NCI-H446 treated with DMSO at 0.1 percent for 48 hours (cell line): ENCODE results near the gene GM2A.
"Not testable (repeated sequence)": the region's sequence is repeated elsewhere in the genome, so short reads cannot be mapped to it uniquely, and the experiment has no call there.

Source experiments
- DNase-seq: peaks from one replicate; lab custom pipeline; 2025; lab: John Stamatoyannopoulos, UW

Gene GM2A

DNA sequence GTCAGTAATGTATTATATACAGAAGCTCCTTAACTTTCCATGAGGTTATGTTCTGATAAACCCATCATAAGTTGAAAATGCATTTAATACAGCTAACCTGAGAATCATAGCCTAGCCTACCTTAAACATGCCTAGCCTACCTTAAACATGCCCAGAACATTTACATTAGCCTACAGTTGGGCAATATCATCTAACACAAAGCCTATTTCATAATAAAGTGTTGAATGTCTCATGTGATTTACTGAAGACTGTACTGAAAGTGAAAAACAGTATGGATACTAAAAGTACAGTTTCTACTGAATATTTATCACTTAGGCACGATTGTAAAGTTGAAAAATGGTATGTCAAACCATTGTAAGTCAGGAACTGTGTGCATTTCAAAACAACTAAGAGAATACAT is 1.6 kb downstream of the GM2A start:
- DNase-seq = no peak

DNA sequence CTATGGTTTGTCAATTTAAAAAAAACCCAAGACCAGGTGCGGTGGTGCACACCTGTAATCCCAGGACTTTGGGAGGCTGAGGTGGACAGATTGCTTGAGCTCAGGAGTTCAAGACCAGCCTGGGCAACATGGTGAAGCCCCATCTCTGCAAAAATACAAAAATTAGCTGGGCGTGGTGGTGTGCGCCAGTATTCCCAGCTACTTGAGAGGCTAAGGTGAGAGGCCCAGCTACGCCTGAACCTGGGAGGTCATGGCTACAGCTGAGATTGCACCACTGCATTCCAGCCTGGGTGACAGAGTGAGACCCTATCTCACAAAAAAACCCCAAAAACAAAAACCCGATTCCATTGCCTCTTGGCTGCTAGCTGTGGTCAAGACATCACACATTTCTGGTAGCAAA is 2.0 kb downstream of the GM2A start:
- not testable (repeated sequence) for DNase-seq

DNA sequence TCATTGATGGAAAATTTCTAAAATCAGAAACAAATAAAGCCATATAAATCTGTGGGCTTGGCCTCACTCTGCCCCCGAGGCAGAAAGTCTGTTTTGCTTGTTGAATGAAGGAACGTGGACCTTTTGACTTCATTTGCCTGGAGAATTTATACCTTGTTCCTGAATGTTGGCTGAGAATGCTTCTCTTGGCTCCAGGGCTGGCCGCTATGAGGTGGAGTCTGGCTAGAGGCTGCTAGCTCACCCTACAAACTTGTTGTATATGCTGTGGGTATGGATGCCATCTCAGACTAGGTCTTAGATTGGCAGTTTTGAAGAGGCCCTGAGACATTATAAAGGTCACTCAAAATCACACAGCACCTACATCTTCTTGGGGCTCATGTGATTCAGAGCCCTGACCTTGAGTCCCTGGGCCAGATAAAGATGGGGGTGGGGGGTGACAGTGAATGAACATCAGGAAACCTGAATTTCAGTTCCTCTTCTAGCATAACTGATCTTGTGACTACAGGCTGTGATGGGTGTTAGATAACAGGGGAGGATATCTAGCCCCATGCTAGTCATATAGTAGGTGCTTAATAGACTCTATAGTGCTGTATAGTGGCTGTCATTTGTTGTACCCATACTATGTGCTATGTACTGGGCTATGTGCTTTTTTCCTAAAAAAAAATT is 2.8 kb downstream of the GM2A start:
- DNase-seq = no peak

DNA sequence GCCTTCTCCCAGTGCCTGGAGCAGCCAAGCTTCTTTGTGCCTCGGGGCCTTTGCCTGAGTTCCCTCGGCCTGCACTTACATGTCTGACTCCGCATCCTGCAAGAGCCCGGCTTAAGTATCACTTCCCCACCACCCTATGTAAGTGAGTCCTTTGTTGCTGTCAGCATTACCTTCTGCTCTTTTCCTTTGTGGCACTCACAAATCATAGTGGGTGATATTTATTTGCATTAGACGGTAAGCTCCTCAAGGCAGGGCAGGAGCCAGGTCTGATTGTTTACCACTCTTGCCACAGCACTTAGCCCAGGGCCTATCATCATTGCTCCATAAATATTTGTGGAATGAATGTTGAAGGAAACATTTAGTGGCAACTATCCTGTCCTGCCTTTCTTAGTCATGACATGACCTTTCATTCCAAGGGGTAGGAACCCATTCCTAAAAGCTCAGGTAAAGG is 4.8 kb downstream of the GM2A start:
- no peak for DNase-seq

DNA sequence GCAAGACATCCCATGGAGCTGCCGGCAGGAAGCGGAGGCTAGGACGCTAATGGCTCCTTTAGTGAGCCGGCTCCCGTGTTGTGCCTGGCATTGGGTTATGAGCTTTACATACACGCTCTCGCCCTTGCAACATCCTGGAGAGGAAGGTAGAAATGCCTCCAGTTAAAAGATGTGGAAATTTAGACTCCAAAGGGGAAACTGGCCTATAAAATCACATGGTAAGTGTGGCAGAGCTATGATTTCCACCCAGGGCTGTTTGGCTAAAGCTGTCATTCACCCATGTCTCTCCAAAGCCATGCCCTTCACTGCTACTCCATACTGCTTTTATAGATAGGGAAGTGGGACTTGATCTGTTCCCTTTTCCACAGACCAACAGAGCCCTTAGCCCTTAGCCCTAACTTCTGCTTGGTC is 5.2 kb downstream of the GM2A start:
- DNase-seq = no peak

DNA sequence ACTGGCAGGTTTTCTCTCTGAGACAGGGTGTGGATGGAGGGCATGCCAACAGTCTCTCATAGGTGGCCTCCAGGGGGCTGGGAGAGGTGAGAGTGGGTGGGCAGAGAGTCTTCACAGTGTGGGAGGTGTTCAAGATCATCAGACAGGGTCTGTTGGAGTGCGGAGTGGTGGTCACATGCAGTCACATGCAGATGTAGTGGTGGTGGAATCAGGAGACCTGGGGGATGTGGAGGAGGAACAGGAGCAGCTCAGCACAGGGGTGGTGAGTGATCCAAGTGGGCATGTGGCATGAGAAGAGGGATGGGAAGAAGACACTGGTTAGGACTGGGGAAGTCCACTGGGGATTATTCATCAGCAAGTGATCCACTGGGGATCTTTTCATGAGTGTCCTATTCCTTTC is 5.8 kb downstream of the GM2A start:
- no peak for DNase-seq

DNA sequence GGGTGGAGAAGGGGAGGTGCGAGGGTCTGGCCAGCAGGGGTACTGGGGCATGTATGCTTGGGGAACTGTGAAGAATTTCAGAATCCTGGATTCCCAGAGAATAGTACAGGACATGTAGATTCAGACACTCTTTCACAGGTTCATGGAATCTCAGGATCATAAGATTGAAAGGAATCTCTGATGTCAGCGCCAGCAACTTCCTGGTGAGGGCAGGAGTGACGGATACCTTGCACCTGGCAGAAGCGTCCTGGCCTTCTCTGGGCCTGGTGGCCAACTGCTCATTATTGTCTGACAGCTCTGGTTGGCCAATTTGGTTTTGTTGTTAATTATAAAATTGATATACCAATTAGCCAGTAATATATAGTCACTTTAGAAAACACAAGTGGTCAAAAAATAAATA is 6.9 kb downstream of the GM2A start:
- DNase-seq = no peak

DNA sequence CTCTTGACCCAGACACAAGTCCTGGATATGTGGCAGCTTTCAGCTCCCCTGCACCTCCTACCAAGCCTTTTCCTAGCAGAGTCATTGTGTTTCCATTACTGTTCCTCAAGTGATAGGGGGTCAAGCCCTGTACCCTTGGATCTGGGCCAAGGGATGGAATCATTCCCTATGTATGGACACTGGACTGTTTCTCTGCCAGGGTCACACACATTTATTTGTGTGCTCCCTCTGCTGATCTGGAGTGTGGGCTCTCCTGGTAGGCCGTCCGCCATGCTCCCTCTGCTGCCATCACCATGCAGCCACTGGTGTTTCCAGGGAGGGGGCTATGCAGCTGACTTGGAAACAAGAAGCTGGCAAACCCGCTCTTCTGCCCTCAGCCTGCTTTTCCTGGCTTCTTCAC is 9.5 kb downstream of the GM2A start:
- no peak for DNase-seq

DNA sequence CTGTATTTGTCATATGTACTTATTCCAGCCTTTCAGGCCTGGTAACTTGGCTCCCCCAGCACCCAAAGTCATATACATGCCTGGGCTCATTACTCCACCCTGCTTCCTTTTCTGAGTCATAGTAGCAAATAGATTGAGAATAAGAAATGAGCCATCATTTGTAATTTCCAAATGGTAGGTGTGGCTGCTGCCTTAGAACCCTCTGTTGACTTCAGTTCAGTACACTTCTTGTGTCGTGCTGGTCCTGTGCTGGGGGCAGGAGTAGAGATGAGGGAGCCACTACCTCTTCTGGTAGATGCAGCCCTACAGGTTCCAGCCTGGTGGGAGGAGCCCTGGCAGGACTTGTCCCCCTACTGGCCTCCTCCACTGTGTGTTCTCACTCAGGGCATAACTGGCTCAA is 11.1 kb downstream of the GM2A start:
- no peak for DNase-seq

DNA sequence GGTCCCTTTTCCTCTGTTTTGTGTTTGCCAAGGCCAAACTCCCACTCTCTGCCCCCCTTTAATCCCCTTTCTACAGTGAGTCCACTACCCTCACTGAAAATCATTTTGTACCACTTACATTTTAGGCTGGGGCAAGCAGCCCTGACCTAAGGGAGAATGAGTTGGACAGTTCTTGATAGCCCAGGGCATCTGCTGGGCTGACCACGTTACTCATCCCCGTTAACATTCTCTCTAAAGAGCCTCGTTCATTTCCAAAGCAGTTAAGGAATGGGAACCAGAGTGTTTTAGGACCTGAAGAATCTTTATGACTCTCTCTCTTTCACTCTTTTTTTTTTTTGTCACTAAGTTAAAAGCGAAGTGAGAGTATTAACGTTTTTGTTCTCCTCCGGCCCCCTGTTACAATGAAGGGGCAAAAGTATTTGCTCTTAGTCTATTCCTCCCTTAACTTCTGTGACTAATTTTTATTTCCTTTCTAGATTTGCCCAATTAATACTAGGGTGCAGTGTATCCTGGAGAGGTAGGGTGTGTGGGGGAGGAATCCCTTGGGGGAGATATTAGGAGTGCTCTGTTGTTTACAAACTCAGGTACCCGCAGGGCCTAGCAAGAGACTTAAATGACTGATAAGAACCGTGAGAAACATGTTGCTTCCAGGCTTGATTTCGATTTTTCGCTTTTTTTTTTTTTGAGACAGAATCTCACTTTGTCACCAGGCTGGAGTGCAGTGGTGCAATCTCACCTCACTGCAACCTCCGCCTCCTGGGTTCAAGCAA is 14.7 kb downstream of the GM2A start:
- no peak for DNase-seq

DNA sequence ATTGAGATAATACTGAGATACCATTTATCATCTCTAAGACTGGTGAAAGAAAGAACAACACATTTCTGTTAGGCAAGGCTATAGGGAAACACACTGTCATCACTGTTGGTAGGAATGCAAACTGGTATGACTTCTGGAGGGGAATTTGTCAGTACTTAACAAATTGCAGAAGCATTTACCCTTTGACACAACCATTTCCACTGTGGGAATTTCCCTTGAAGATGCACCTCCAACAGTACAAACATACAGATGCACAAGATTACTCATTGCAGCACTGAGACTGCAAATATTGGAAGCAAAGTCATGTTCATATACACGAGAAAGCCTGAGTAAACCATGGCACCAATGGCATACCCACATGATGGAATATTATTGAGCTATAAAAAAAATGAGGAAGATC is 17.6 kb downstream of the GM2A start:
- DNase-seq = no peak

DNA sequence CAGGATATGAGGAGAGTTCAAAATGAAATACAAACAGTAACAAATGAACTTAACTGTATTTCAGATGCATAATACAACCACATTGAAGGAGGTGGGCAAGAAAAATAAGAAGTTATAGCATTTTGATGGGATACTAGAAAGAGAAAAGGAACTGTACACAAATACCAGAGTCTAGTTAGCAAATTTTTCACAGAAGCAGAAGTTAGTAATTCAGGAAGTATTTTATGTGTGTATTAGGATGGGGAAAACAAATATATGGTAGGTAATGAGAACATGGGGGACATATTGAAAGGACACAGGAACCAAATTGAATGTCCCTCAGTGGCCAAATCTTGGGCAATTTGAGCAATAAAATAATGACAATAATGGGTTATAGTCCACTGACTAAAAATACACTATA is 18.4 kb downstream of the GM2A start:
- DNase-seq = no peak

DNA sequence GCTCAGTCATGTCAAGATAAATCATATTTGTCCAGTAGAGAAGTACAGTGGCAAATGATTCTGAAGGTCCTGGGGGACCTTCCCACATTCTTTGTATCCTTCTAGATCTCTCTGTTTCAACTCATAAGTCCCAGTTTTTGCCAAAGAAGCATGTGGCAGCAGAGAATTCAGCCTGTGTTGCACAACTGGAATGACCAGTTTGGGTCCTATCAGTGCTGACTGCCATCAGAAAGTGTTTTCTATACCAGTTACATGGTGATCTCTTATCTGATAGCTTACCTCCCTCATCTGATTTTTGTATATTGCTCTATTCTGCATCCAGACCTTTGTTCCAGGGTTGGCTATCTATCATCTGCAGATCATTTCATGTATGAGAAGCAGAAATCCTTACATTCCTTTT is 21.7 kb downstream of the GM2A start:
- DNase-seq = no peak

DNA sequence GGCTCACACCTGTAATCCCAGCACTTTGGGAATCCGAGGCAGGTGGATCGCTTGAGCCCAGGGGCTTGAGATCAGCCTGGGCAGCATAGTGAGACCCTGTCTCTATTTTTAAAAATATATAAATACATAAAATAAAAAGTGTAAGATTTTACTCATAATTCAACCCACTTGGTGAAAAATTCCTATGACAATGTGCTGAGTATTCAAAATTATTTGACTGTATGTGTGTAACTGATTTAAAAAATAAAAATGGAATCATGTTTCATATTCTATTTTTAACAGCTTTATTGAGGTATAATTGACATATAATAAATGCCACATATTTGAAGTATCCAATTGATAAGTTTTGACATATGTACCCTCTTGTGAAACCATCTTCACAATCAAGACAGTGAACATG is 22.8 kb downstream of the GM2A start:
- no peak for DNase-seq

DNA sequence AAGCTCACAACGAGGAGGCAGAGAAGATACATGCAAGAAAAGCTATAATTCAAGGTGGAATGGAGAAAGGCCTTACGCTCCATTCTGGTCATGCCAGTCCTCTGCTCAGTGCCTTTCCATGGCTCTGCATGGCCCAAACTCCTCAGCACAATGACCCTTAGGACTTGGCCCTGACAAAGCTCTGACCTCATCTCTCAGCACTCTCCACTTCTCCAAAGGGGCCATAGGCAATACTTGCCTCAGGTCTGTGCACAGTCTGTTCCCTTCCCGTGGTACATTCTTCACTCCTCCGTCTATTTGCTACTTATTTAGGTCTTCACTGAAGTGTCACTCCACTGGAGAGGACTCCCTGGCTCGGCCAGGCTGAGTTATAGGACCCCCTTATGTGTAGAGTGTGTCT is 25.9 kb downstream of the GM2A start:
- no peak for DNase-seq

DNA sequence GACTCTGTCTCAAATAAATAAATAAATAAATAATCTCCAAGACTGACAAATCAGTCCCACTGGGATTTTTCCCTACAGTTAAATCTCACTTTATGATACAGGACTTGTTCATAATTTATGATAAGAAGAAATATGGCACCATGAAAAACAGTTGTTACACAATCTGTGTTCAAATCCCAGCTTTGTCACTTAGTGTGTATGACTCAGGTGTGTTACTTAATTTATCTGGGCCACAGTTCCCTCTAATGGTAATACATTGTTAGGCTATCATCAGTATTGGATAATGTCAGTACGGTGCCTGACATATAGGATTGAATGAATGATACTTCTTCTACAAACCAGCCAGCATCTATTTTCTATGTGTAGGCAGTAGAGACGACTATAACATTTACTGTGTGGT is 27.5 kb downstream of the GM2A start:
- no peak for DNase-seq

DNA sequence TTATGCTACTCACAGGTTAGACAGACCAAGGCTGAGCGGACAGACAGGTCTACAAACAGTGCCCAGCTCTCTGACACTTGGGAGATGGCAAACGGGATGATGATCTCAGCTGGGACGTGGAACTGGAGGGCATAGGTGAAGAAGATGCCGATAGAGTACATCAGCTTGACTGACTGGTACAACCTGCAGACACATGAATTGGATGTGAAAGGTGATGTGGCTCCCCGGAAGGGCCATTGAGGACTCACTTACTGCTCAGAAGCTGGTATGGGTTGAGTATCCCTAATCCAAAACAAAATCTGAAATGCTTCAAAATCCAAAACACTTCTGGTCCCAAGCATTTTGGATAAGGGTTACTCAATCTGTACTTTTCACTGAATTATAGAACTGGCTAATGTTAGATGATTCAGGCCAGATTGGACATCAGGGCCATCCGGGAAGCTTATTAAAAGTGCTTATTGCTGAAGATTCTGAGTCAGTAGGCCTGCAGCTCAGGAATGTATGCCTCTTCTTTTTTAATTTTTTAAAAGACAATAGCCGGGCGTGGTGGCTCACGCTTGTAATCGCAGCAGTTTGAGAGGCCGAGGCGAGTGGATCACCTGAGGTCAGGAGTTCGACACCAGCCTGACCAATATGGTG is 28.1 kb downstream of the GM2A start:
- DNase-seq = no peak

DNA sequence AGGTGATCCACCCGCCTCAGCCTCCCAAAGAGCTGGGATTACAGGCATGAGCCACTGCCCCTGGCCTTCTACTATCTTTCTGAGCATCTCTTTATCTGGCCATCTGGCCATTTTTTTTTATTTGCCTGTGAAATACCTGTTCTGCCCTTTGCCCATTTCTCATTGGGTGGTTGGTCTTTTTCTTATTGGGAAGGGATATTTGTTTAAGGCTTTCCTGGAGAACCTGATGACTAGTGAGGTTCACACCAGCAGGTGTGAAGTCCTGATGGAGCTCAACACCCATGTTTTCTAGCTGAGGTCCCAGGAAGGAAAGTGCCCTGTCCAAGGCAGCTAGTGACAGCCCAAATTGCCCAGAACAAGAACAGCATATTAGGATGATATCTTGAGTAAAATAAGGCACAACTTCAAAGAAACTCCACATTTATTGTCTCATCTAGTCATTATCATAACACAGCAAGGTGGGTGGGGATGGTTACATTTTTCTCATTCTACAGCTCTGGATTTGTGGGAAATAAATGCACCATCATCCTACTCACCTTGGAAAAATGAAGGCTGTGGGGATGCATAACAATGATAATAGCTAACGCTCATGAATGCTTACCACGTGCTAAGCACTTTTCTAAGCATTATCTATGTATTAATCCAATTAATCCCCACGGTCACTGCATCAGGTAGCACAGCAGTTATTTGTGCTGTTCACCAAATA is 30.3 kb downstream of the GM2A start:
- DNase-seq = no peak

DNA sequence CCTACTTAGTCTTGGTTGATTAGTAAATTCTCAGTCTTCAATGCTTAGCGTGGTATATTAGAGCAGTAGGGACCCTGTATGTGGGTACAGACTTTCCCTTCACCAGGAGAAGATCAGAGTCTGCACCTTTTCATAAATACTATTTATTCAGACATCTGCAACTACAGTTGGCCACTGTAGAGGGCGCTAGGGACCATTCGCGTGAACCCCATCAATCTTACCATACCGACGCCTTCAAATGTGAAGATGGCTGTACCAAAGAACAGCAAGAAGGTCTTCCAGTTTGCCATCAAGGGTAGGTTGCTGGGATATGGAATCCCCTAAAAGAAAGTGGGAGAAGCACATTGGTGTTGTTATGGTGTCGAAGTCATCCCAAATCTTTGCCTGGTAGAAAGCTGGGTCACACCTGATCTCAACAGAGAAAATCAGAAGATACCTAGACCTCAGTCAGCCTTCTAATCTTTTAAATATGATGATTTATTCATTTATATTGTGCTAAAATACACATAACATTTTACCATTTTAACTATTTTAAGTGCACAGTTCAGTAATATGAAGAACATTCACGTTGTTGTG is 31.5 kb downstream of the GM2A start:
- no peak for DNase-seq

DNA sequence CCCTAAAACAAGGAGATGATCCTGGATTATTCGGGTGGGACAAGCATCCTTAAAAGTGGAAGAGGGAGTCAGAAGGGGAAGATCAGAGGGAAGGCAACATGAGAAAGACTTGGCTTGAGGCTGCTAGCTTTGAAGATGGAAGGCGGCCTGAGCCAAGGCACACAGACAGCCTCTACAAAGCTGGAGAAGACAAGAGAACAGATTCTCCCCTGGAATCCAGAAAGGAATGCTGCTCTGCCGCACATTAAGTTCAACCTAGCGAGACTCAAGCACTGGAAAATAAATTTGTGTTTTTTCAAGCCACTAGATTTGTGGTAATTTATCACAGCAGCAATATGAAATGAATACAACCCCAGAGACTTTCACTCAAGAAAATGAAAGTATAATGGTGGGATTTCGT is 32.7 kb downstream of the GM2A start:
- no peak for DNase-seq

DNA sequence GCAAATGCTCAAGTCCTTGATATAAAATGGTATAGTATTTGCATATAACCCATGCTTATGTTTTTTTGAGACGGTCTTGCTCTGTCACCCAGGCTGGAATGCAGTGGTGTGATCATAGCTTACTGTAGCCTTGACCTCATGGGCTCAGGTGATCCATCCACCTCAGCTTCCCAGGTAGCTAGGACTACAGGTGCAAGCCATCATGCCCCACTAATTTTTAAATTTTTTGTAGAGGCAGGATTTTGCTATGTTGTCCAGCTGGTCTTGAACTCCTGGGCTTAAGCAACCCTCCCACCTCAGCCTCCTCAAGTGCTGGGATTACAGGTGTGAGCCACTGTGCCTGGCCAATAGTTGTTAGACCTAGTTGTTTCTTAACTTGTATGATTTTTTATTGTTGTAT is 33.3 kb downstream of the GM2A start:
- no peak for DNase-seq

DNA sequence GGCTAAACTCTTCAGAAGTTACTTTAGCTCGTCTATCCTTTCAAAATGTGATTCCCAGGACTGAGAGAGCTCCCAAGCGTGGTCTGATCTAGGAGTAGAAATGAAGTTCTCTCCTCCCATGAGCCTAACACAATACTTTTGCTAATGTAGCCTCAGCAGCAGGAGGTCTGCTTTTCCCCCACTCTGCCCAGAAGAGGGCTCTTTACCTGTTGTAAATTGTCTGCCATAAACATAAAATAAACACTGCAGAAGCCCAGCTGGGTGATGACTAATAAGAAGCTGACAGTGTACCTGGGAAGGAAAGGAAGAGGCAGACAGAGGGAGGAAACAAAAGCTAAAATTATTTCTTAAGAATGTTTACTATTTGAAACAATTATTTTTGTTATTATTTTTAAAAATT is 35.2 kb downstream of the GM2A start:
- DNase-seq = no peak
